RWPE1 (cell line): ENCODE measurements around the gene SH3RF3.
A peak's percentile ranks its signal among the peaks of the same experiment; 100 is the strongest.

Experiments
- CTCF ChIA-PET: fragments of 350-600 bp; sonication (Branson Sonifier 250); formaldehyde crosslinking; extraction: SDS; loops from one replicate; lab custom pipeline; 2021; lab: Yijun Ruan, JAX
- POLR2A ChIA-PET: fragments of 400-600 bp; formaldehyde crosslinking; extraction: SDS; loops from one replicate; lab custom pipeline; 2020; ENCODE audit warnings: antibody characterized with exemption; ENCODE audit not compliant: low non-redundant PET; lab: Yijun Ruan, JAX
- DNase-seq: peaks from one replicate; pipeline ENCODE4 v3.0.0; 2012; ENCODE audit warnings: low spot score
- H3K27ac ChIP-seq: fragments of 450-650 bp; 2 replicates; pipeline ENCODE4 v1.5.1; 2017
- CTCF ChIP-seq: fragments of 450-650 bp; conservative IDR thresholded peaks from 2 replicates; pipeline ENCODE4 v1.5.1; 2017; ENCODE audit warnings: low read depth, mild to moderate bottlenecking

Gene SH3RF3

DNA sequence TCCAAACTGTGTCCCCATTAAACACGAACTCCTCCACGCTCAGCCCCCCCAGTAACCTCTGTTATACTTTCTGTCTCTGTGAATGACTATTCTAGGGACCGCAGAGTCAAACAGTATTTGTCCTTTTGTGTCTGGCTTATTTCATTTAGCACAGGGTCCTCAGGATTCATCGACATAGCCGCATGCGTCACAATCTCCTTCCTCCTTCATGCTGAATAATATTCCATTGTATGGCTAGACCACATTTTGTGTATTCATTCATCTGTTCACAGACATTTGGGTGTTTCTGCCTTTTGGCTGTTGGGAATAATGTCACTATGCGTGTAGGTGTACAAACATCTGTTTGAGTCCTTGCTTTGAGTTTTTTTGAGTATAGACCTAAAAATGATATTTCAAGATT lies 80.9 kb downstream of the SH3RF3 start:
- POLR2A ChIA-PET: no interaction called here
- peak overlapping the region; percentile 75 for H3K27ac ChIP-seq
- CTCF ChIA-PET: no interaction called here

DNA sequence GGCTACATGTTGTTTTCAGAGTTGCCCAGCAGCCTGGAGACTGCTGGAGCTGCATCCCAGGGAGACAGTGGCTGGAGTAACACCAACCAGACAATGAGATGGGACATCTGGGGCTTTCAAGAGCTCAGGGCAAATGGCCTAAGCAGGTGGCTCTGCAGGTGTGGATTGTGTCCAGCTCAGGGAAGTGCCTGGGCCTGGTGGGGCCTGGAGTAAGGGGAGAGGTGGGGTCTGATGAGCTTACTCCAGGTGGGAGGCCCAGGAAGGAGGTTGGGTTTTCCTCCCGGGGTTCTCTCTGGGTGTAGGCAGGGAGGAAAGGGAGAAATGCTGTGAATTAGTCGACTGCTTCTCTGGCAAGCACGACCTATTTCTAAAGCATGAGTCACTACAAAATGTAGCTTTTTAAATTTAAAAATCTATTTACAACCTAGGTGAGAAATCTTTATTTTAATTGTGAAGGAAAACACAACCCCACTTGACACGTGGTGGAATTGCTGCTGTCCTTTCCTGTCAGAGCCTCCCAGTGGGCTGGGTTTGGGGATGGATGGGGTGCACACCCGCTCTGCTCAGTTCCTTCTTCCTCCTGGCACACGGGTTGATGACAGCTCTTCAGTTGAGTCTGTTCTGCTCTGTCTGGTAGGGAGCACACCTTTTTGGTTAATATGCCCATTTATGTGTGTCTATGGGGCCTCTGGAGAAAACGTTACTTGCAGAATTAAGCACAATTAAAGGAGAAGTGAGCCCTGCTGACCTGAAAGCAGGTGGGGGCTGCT lies 81.6 kb downstream of the SH3RF3 start:
- H3K27ac ChIP-seq: peak overlapping the region; percentile 75
- no peak for DNase-seq
- TF ChIP-seq CTCF: no peak
- ChIA-PET POLR2A (no interaction called here), CTCF (no interaction called here)

More for the DNA sequence above, 80.9 kb downstream of the SH3RF3 start:
- DNase-seq: no peak
- TF ChIP-seq CTCF: no peak

DNA sequence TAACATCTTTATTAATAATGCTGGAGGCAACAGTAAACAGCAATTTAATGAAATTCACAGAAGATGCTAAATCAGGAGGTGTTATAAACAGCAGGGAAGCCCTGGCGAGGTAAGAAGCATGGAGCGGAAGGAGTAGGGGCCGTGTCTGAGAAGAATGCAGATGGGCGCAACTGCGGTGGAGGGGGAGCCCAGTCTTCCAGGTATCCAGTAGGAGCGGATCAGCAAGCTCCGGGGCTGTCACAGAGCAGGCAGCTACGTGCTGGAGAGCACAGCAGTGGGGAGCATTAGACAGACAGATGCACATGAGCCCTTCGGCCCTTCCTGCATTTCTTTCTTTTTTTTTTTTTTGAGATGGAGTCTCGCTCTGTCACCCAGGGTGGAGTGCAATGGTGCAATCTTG lies 82.3 kb downstream of the SH3RF3 start:
- POLR2A ChIA-PET: no interaction called here
- H3K27ac ChIP-seq: peak overlapping the region; percentile 75
- TF ChIP-seq CTCF: no peak
- no peak for DNase-seq
- CTCF ChIA-PET: interaction anchor here (0.6 kb wide), 1 partner anchor 501 kb away, joined by 4 read pairs; no protein-coding TSS in a partner anchor

- H3K27ac ChIP-seq: peak overlapping the region; percentile 76
- ChIA-PET CTCF (no interaction called here), POLR2A (no interaction called here)
- DNase-seq: no peak
- TF ChIP-seq CTCF: no peak
These were observed 84.0 kb downstream of the SH3RF3 start for GRCh38 chr2:109212836-109213563.

- DNase-seq: peak; percentile 55
- ChIA-PET CTCF (interaction anchor here (0.6 kb wide), 1 partner anchor 194 kb away, joined by 3 read pairs; no protein-coding TSS in a partner anchor), POLR2A (no interaction called here)
- peak overlapping the region; percentile 76 for H3K27ac ChIP-seq
- TF ChIP-seq CTCF: no peak
These were observed 84.8 kb downstream of the SH3RF3 start for GRCh38 chr2:109213646-109214433.

DNA sequence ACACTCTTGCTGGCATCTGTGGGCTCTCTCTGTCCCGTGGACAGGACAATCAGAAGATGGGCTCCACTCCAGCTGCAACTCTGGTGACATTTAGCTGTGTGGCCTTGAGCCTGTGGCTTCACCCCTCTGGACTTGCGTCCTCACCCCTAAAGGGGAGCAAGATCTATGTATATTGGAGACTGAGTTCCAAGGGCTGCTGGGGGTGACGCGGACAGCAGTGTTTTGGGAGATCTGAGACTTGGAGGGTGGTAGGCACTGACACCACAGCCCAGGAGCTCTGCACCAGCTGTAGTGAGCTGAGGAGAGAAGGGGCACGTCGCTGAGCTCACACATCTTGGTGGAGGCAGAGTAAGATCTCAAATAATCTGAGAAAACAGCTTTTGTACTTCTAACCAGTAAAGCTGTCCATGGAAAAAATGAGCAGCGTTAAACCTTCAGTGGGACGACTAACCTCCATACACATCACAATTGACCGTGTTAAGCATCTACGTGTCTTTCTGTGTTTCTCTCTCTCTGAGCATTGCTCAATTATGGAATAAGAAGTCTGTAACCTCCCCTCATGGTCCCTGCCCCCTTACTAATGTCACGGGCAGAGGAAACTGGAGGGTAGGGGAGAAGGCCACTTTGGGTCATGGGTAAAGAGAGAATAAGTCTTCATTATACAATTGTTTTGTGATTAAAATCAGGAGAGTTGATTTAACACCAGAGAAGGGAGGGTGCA lies 85.8 kb downstream of the SH3RF3 start:
- peak overlapping the region; percentile 76 for H3K27ac ChIP-seq
- ChIA-PET POLR2A (no interaction called here), CTCF (interaction anchor here (0.6 kb wide), 1 partner anchor 193 kb away, joined by 3 read pairs; no protein-coding TSS in a partner anchor)
- DNase-seq: no peak
- TF ChIP-seq CTCF: no peak
